HG03521 (cell line): Measurements from ENCODE around the gene TH.
"Not testable (repeated sequence)": the region's sequence is repeated elsewhere in the genome, so short reads cannot be mapped to it uniquely, and the experiment has no call there.

ENCODE experiments used
- ATAC-seq: cut with Tn5 transposase; IDR thresholded peaks from one replicate; pipeline ENCODE4 v1.9.1; 2021; ENCODE audit warnings: mild to moderate bottlenecking, moderate library complexity; ENCODE audit not compliant: unreplicated experiment

Gene TH

DNA sequence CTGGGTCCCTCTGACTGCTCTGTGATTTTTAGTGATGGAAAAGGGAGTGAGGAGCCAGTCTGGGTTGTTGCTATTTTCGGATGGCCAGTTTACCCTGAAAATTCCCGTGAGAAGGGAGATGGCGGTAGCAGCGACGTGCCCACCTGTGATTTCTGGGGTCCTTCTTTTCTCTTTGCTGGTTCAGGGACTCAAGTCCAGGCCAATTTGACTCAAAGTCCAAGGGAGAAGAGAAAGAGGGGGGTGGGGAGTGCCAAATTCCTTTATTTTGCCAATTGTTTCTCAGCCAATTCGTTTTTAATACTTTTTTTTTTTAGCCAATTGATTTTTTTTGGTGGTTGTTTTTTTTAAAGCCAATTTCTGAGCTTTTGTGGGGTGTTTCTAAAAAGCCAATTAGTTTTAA lies 39.4 kb downstream of the TH start:
- no peak for ATAC-seq

DNA sequence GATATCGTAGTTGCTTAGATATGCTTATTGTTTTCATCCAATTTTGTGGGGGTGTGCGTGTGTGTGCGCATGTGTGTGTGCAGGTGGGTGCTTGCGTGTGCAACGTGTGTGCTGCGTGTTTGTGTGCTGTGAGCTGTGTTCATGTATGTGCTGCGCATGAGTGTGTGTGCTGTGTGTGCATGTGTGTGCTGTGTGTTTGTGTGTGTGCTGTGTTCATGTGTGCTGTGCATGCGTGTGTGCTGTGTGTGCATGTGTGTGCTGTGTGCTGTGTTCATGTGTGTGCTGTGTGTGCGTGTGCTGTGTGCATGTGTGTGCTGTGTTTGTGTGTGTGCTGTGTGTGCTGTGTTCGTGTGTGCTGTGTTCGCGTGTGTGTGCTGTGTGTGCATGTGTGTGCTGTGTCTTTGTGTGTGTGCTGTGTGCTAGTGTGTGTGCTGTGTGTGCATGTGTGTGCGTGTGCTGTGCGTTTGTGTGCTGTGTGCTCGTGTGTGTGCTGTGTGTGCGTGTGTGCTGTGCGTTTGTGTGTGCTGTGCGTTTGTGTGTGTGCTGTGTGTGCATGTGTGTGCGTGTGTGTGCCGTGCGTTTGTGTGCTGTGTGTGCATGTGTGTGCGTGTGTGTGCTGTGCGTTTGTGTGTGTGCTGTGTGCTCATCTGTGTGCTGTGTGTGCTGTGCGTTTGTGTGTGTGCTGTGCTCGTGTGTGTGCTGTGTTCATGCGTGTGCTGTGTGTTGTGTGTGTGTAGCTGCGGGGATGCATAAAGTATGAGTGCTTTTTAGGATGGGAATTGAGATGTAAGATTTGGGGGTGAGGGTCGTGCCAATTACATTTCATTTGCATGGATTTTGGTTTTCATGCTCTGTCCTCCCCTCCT lies 40.0 kb downstream of the TH start:
- ATAC-seq: no peak

DNA sequence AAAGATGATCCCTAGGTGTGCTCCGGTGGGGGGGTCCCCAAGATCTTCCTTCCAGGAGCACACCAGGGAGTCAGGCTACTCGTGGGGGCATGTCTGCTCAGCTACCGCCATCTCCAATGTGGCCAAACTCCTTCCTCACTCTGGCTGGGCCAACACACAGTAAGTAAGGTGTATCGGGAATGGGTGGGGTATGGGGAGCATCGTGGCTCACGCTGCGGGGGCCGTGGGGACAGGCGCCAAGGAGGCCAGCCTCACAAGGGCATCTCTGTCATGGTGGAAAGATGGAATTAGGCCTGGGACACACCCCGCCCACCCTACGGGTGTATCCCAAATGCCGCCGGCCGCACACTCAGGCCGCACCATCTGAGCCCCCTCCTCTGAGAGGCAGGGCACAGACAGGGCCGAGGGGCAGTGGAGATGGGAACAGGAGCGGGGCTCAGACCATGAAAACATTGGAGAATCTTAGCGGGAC lies 40.7 kb downstream of the TH start:
- no peak for ATAC-seq

DNA sequence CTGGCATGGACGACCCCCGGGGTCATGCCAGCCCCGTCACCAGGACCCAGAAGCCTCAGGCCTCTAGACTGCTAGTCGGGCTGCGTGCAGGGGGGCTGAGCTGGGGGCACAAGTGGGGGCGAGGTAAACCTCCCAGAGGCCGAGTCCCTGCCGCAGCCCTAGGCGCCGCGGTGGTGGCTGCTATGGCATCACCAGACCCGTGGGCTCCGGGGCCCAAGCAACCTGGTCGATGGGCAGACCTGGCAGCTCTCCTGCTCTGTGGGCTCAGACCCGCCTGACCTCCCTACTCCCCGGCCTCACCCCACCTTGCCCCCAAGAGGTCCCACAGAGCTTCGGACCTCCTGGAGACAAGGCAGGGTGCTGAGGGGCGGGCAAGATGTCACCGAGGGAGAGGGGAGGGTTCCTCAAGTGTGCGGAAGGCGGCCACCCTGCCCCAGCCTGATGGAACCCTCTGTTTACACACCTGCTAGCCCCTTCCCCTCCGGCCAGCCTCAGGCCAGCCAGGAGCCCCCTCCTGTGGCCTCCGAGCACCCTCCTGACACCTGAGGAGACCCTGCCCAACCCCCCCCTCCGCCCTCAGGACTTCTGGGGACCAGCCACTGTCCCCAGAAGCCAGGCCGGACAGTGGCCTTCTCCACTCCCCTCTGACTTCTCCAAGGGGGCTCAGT lies 41.8 kb downstream of the TH start:
- no peak for ATAC-seq

DNA sequence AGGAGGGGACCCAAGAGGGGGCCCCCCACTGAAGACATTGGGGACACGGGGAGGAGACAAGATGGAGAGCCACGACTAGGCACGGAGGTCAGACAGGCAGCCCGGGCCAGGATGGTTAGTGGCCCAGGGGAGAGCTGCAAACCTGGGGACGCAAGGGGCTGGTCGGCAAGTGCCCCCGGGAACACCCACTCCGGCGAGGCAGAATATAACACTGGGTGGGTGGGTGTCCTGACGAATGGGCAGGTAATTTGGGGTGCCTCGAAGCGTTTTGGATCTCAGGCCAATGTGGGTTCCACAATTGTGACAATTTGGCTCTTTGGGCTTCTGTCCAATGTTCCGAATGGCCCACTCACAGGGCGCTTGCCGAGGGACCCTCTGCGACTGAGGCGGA lies 42.3 kb downstream of the TH start:
- no peak for ATAC-seq

DNA sequence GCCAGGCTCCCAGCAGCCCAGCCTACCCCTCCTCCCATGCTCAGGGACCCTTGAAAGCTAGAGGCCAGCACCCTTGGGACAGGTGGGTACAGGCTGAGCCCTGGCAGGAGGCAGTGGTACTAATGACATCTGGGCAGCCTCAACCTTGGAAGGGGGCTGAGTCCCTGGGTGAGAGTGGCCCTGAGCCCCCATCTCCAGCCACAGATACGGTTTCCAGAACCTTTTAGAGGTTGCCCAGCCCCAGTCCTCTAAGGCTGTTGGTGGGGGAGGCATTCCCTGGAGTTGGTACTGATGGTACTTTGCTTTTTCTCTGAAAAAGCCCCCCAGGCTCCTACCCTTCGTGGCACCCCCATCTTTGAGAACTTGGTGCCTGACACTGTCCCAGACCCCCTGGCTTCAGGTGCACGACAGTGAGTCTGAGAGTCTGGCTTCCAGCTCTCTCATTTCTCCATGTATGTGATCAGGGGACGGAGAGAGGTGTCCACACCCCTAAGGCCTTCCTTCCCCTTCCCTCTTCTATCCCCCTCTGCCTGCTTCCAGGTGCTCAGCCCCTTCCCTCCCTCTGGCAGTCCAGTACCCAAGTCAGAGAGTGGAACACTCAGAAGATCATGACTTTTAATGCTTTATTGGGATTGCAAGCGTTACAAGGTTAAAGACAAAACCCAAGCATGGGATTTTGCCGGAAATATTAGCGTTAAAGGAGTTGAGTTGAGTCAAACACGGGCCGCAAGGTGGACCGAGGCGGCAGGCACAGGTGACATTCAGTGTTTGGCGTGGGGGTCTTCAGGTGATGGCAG lies 42.9 kb downstream of the TH start:
- no peak for ATAC-seq

DNA sequence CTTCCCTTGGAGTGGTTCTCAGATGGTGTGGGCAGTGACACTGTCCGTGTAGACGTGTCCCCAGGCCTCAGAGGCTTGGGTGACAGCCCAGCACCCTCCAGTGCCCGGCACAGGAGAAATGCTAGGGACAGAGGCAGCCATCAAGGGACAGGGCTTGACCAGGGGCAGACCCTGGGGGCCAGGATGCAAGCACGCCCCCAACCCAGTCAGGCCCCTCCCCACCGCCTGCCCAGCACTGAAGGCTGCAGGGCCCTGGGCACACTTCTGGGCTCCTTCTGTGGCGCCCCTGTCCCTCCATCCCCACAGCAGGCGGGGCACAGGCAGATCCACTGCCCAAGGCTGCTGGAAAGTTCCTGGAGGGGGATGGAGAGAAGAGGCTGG lies 43.5 kb downstream of the TH start:
- no peak for ATAC-seq

DNA sequence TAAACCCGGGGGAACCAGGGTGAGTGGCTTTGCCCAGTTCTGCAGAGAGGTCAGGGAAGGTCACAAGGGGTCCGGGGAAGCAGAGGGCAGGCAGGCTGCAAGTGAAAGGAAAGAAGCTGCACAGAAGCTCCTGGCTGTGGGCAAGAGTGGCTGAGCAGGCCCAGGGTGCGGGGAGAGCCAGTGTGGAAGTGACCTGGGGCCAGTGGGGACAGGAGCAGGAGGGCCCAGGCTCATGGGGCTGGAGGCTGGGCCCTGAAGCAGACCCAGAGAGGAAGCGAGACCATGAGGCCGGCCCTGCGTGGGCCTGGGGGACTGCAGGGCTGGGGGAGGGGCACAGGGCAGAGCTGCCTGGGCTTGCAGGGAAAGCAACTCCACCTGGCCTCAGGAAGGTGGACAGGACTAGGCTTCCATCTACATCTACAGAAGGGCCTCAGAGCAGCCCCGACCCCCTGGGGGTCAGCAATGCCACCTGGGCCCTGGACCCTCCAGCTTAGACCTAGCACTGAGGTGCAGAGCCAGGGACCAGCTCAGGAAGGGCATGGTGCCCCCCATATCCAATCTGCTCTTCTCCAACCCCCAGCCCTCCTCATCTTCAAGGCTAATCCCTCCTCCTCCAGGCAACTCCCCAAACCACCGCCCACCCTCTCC lies 44.0 kb downstream of the TH start:
- no peak for ATAC-seq

DNA sequence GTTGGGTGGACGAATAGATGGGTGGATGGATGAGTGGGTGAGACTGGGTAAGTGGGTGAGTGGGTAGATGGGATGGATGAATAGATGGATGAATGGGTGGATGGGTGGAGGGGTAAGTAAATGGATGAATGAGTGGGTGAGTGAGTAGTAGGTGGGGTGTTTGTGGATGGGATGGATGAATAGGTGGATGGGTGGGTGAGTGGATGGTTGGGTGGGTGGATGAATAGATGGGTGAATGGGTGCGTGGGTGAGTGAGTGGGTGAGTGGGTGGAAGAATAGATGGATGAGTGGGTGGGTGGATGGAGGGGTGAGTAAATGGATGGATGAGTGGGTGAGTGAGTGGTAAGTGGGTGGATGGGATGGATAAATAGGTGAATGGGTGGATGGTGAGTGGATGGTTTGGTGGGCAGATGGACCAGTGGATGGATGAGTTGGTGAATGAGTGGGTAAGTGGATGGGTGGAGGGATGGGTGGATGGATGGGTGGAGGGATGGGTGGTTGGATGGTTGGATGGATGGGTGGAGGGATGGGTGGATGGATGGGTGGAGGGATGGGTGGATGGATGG lies 45.0 kb downstream of the TH start:
- ATAC-seq: no peak

DNA sequence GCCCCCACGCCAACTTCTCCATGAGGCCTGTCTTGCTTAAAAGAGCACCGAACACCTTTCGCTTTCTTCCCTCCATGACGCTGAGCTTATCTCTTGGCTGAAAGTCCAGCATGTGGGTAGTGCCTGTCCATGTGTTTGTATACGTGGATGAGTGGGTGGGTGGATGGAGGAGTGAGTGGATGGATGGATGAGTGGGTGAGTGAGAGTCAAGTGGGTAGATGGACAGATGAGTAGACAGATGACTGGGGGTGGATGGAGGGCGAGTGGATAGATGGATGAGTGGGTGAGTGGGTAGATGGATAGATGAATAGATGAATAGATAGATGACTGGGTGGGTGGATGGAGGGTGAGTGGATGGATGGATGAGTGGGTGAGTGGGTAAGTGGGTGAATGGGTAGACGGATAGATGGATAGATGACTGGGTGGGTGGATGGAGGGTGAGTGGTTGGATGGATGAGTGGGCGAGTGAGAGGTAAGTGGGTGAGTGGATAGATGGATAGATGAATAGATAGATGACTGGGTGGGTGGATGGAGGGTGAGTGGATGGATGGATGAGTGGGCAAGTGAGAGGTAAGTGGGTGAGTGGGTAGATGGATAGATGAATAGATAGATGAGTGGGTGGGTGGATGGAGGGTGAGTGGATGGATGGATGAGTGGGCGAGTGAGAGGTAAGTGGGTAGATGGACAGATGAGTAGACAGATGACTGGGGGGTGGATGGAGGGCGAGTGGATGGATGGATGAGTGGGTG lies 46.7 kb downstream of the TH start:
- ATAC-seq: not testable (repeated sequence)

DNA sequence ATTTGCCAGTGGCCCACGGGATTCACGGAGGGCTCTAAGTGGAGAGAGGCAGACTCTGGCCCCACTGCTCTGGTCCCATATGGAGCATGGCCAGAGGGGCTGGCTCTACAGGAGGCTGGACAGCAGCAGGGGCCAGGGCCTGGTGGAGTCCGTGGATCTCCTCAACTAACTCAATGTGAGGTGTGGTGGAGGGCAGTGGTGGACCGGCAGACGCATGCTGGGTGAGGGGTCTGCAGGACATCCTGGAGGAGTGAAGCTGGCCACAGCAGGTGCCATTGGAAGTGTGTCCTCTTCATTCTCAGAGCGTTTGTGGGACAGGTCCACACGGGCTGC lies 48.0 kb downstream of the TH start:
- no peak for ATAC-seq

DNA sequence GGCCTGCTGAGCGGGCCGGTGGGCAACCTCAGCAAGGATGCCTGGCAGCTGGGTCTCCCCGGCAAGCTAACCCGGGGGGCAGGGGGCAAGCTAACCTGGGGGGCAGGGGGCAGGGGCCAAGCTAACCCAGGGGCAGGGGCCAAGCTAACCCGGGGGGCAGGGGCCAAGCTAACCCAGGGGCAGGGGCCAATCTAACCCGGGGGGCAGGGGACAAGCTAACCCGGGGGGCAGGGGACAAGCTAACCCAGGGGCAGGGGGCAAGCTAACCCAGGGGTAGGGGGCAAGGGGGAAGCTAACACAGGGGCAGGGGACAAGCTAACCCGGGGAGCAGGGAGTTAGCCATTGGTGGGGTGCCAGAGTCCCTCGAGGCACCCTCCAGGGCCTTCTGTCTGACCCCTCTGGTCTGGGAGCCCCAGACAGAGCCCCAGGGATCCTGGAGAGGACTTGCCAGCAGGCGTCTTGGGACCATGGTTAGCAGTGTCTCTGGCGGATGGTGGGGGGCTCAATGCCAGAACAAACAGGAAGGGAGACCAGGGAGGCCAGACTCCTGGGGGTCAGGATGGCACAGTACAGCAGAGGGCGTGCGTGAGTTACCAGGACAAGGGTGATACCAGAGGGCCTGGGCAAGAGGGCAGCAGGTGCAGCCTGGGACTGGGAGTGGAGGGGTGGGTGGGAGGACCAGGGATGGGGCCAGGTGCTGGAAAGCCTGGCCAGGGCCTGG lies 48.5 kb downstream of the TH start:
- no peak for ATAC-seq

DNA sequence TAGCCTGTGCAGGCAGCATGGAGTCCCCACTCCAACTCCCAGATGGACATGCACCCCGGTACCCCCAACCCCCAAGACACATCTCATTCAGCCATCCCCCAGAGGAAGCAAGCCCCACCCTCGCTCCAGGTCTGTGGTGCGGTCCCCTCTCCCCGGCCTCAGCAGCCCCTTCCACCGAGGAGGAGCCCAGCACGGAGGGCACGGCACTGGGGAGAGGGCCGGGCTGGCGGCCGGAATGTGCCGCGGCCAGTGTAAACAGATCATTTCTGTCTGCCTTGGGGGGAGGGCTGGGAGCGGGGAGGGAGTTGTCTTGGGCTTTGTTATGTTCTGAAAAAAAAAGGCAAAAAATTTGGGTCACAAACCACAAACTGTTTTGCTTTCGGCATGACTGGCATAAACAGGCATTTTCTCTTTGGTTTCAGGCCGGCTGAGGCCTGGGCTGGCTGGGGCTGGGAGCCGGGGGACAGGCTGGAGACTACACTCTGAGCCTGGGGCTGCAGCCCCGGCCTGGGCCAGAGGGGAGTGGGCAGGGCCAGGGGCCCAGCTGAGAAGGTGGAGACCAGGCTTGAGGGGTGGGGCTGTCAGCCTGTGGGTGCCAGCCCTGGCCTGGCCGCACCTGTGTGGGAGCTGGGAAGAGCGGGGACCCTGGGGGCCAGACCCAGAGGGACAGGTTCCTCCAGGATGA lies 49.3 kb downstream of the TH start:
- no peak for ATAC-seq

DNA sequence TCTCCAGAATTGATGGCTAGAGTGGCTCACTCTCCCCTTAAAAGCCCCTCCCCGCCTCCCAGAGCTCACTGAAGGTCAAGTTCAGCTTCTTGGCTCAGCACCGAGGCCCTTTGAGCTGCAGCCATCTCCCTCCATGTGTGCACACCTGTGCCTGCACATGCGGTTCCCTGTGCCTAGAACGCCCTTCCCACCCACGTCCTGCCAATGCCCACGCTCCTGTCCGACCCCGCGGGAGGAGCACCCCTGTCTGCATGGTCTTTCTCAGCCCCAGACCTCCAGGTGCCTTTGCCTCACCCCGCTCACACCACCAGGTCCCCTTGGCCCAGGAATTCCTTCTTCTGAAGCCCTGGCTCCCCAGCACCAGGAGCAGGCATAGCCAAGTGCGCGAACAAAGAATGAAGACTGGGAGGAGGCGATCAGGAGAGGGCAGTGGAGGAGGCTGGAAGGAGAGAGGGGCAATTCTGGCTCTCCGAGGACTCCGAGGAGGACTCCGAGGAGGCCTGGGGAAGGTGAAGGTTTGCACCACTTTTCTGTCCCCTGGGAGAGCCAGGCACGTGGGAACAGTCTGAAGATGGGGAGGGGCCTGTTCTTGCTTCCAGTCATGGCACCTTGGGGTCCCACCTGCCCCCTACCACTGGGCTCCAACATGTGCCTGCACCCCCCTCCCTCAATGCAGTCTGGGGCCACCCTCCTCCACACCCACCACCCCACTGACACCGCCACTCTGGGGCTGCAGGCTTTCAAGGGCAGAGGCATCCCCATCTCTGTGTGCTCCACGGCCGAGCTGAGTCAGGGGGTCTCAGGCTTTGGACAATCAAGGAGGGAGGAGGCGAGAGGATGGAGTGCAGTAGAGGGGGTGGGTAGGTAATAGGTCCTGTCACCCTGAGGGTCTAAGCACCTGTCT lies 50.1 kb downstream of the TH start:
- ATAC-seq: no peak

DNA sequence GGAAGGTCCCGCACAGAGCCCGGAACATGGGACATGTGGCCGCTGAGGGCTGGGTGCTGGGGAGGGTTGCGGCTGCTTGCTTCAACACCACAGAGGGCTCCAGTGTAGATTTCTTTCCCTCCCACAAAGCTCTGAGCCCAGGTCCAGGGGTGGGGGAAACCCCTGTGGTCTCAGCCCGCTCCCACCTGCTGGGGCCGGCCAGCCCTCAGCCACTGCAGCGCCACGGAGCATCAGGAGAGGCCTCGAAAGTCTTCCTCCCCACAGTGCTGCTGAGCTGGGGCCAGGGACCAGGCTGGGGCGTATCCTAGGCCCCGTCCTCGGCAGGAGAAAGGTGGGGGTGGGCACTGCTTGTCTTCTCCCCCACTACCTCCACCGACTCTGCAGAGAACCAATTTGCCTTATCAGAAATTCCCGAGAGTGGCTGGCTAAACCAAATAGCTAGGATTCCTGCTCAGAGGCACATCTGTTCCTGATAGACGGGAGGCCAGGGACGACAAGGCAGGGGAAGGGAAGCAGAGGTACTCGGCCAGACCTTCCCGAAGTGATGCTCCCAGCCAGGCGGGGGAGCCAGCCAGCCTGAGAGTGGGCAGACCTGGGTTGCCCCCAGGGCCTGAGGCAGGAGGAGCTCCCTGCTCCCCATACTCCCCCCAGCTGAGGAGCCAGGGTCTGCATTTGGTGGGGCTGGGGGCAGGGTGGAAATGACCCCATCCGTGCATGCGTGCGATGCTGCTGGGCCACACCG lies 51.1 kb downstream of the TH start:
- ATAC-seq: no peak

DNA sequence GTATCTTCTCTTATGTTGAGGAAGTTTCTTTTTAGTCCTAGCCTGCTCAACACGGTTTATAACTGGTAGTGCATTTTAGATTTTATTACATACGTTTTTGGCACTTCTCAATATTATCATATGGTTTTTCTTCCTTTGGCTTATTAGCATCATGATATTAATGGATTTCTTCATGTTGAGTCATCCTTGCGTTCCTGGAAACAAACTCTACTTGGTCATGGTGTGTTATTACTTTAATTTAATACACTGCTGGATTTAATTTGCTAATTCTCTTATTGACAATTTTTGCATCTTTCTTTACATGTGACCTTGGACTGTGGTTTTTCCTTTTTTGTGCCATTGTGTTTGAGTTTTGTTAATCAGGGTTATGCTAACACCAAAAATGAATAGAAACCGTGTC lies 52.9 kb downstream of the TH start:
- no peak for ATAC-seq

DNA sequence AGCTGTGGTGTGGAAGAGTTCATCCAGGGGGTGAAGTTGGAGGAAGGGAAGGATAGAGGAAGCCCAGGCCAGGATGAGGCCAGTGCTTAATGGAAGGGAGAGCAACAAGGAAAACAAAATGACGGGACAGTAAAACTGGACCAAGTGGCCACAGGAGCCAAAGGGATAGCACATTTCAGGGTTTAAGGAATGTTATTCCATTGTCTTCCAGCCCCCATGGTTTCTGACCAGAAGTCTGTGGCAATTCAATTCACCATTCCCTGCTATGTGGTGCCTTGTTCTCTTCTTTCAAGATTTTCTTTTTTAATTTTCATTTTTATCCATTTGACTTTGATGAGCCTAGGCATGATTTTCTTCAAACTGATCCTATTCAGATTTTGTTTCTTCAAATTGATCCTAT lies 54.9 kb downstream of the TH start:
- ATAC-seq: no peak
